HG02885 (cell line): ENCODE data around the gene CSF1.

ENCODE experiments used
- ATAC-seq: cut with Tn5 transposase; IDR thresholded peaks from one replicate; pipeline ENCODE4 v1.9.1; 2021; ENCODE audit warnings: mild to moderate bottlenecking; ENCODE audit not compliant: unreplicated experiment, poor library complexity

Gene CSF1

GRCh38 chr1:109971559-109971958, 60.9 kb downstream of the CSF1 start:
- no peak for ATAC-seq

- no peak for ATAC-seq
These were observed 63.5 kb downstream of the CSF1 start for GRCh38 chr1:109974191-109974590.

GRCh38 chr1:109975718-109976117, 65.1 kb downstream of the CSF1 start:
- ATAC-seq: no peak

DNA sequence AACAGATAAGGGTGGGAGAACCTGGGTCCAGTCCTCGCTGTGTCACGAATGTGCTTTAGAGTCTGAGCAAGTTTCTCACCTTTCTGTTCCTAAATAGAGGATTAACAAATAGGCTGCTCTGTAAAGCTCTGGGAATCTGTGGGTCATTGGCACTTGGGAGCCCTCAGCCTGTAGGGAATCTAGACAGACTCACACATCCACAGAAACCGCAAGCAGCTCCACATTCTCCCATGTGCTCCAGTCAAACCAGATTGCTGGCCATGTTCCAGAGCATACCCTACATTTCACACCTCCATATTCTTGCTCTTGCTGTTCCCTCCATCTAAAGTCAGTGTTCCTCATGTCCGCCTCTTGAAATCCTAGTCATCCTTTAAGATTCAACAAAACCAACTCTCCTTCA, 66.1 kb downstream of the CSF1 start:
- no peak for ATAC-seq

DNA sequence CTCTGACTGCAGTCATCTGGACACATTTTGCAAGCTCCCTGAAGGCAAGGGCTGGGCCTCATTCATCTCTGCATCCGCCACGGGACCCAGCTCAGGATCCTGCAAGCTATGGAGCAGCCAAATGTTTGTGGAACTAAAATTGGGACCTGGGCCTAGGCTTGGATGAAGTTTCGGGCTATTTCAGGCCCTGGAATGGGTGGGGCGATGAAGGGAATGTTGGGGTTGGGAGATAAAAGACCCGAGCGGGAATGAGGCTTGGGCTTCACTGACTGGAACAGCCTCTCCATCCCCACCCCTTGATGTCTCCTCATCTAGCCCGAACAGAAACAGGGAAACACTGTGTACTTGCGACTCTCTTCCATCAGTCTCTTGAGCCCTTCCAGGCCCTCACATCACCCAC, 66.6 kb downstream of the CSF1 start:
- ATAC-seq: no peak

- no peak for ATAC-seq
These were observed 67.2 kb downstream of the CSF1 start for GRCh38 chr1:109977657-109978378.

DNA sequence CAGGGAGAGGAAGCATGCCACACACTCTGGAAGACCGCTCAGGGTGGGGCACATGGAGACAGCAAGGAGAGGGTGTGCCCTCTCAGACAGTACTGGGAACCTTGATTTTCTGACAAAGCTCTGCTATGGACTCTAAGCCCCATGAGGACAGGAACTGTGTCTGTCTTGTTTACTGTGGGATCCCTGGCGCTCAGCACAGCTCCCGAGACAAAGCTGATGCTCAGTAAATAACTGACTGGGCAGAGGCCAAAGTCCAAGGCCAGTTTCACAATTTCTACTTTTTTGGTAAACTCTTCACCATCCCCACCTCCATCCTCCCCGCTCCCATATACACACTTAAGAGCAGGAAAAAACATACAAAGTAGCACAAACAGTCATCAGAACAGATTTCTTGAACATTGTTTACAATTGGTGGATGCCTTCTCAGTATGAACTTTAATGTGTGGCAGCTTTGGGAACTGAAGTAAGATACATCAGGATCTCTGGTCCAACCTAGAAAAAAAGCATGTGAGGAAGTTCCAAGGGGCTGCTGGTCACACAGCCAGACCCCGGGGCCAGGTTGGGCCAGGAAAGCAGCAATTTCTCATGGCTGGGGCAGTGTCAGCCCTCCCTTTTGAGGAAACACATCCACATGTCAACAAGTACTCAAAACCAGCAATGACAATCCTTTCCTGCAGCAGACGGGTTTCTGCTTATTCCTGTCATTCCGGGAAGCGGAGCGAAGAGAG, 68.3 kb downstream of the CSF1 start:
- no peak for ATAC-seq

DNA sequence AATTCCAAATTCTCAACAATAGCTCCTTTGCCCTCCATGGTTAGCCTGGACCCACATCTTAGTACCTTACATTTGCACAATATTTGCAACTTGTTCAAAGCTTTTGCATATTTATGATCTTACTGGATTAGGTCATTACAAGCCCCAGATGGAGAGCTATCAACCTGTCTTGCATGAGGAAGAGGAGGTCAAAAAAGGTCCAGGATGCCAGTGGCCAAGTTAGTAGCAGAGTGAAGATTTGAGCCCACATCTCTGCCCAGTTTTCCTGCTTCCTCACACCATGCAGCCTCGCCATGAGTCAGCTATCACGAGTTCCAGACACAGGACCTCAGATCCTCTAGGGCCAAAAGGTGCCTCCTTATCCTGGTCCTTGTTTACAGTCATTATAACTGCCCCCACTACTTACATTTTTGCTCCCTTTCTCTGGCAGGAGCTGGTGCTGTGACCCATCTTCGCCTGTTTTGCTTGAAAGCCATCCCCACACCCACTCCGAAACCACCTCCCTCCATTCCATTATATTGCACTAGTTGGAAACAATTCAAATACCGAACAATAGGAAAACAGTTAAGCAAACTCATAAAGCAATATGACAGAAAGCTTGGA, 68.9 kb downstream of the CSF1 start:
- no peak for ATAC-seq
